Activated CD4-positive, alpha-beta memory T cell treated with anti-CD3 and anti-CD28 coated beads, Interleukin-2, amount 10 ng/mL, durations not matched to agents 7 days and 5 days (primary cell): ENCODE measurements around the gene NUTM2D. TPM values are rescaled to one million over a fixed set of nuclear protein-coding genes. Genes with fewer than 3 reads are reported as not detected.
"Not testable (repeated sequence)": the region's sequence is repeated elsewhere in the genome, so short reads cannot be mapped to it uniquely, and the experiment has no call there.

Experiments used
- CTCF ChIA-PET: fragments of 350-600 bp; sonication (Branson Sonifier 250); formaldehyde crosslinking; loops from one replicate; lab custom pipeline; 2021; ENCODE audit warnings: antibody characterized with exemption, inconsistent platforms; lab: Charles Lee
- POLR2A ChIA-PET: fragments of 350-600 bp; sonication (Branson Sonifier 250); formaldehyde crosslinking; loops from one replicate; lab custom pipeline; 2021; ENCODE audit warnings: antibody characterized with exemption; lab: Charles Lee
- DNase-seq: peaks from one replicate; pipeline ENCODE4 v3.0.0-alpha.2; 2020
- H3K27ac Mint-ChIP-seq: one replicate; pipeline ENCODE4 v1.8.0; 2021; ENCODE audit warnings: mild to moderate bottlenecking, mixed read lengths
- H3K27me3 Mint-ChIP-seq: one replicate; pipeline ENCODE4 v1.8.0; 2021; ENCODE audit warnings: mixed read lengths
- H3K36me3 Mint-ChIP-seq: one replicate; pipeline ENCODE4 v1.8.0; 2021; ENCODE audit warnings: low read depth, mixed read lengths
- H3K4me1 Mint-ChIP-seq: one replicate; pipeline ENCODE4 v1.8.0; 2021; ENCODE audit warnings: mixed read lengths
- H3K4me3 Mint-ChIP-seq: one replicate; pipeline ENCODE4 v1.8.0; 2021; ENCODE audit warnings: mild to moderate bottlenecking, mixed read lengths
- H3K9me3 Mint-ChIP-seq: one replicate; pipeline ENCODE4 v1.8.0; 2021; ENCODE audit warnings: mixed read lengths
- total RNA-seq, 2 experiments: library from RNA; stranded (reverse); gene quantifications; one replicate each; pipeline ENCODE4 v1.2.3, GENCODE V29; 2021

The NUTM2D gene
- total RNA-seq, 2 experiments from 2014 or later: 2.5 to 3.0 TPM

DNA sequence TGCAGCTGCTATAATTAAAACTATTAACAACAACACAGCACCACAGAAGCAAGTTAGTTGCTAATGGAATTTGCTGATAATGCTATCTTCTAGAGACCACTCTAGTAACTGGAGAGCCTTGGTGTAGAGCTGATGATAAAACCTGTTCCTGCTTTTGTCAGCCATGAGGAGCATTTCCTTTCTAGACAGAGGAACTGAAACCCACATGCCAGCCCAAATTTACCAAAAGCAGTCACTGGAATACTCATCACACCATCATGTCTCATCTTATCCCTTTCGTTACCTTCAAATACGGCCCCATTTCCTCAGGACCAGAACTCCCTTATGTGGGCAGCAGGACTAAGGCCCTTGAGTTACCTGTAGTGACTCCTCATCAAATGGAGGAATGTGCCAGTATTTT, 40.9 kb downstream of the NUTM2D start:
- H3K9me3 Mint-ChIP-seq, H3K36me3 Mint-ChIP-seq, H3K27me3 Mint-ChIP-seq, H3K27ac Mint-ChIP-seq, DNase-seq, POLR2A ChIA-PET, CTCF ChIA-PET, H3K4me3 Mint-ChIP-seq, H3K4me1 Mint-ChIP-seq: not testable (repeated sequence)

DNA sequence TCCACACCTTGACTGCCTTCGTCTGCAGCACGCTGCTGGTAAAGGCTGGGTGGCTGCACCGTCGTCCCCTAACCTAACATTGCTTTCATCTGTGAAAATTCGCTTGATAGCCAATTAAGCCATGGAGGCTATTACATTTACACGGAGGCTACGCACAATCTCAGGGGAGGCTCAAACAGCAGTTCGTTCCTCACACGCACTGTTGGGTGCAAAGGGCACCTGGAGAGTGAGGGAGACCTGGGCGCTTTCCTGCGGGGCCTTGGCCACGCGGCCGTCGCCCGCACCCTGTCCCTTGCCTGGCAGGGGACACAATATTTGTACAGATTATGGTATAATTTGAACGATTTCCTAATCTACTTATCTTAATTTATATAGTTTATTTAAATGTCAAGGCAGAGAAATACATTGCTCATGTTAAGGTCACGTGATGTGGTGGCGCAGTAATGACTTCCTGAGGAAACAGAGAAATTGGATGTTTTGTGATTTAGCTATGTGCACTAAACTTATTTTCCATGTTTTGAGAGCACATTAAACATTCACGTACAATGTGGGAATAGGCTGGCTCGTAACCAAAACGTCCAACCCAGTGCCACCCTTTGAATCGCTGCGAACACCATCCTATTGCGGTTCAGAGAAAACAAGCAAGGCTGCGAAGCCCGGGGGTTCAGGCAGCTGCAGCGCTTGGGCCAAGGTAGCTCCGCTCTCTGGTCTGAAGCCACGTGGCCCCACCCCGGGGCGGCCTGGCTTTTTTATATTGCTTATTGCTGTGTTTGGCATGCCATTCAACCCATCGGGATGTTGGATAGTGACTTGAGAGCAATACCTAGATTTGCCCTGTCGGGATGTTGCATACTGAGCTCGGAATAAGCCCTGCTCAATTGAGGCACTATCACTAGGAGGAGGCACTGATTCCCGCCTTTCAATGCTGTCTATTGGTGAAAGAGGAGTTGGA, 50.2 kb downstream of the NUTM2D start:
- peaks cover 22% of the 10 kb centered on the region for H3K27me3 Mint-ChIP-seq
- POLR2A ChIA-PET, H3K27ac Mint-ChIP-seq, CTCF ChIA-PET, H3K4me1 Mint-ChIP-seq, H3K4me3 Mint-ChIP-seq, DNase-seq, H3K36me3 Mint-ChIP-seq, H3K9me3 Mint-ChIP-seq: not testable (repeated sequence)

DNA sequence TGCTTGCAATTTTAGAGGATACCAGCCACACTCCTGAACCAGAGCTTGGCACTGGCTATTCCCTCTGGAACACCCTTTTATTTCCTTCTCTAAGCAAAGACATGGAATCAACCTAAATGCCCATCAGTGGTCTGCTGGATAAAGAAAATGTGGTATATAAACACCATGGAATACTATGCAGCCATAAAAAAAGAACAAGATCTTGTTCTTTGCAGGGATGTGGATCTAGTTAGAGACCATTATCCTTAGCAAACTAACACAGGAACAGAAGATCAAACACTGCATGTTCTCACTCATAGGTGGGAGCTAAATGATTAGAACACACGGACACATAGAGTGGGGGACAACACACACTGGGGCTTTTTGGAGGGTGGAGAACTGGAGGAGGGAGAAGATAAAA, 56.4 kb downstream of the NUTM2D start:
- H3K4me1 Mint-ChIP-seq, POLR2A ChIA-PET, H3K36me3 Mint-ChIP-seq, CTCF ChIA-PET, DNase-seq, H3K4me3 Mint-ChIP-seq, H3K9me3 Mint-ChIP-seq, H3K27ac Mint-ChIP-seq: not testable (repeated sequence)
- peaks cover 19% of the 10 kb centered on the region for H3K27me3 Mint-ChIP-seq

Other genes starting within 250 kb of the NUTM2D start
- gene NUTM2A, start 132.3 kb upstream of the NUTM2D start, total RNA-seq: under 1 TPM; 0.15 to 0.73 TPM
- gene MINPP1, start 147.1 kb downstream of the NUTM2D start, total RNA-seq: 10 to 100 TPM; 11.0 to 11.4 TPM